Stomach (tissue), 9 donors: ENCODE results near the gene ZEB1. TPM values are rescaled to one million over a fixed set of nuclear protein-coding genes. Genes with fewer than 3 reads are reported as not detected.
"Not testable (repeated sequence)": the region's sequence is repeated elsewhere in the genome, so short reads cannot be mapped to it uniquely, and the experiment has no call there.

Experiments used
- DNase-seq, 2 donors: peaks; one replicate each; pipeline versions ENCODE4 v3.0.0 to v3.0.0-alpha.2; 2013 to 2019
- H3K27ac ChIP-seq, 5 donors: fragments of 200-600 bp in 4 of 5; sonication (generic) in 4 of 5; one replicate each; pipeline ENCODE4 v1.5.1; 2013 to 2019; ENCODE audit warnings: mild to moderate bottlenecking in 1 of 5, moderate library complexity in 1 of 5
- H3K27me3 ChIP-seq, 3 donors: fragments of 200-600 bp; sonication (generic); one replicate each; pipeline ENCODE4 v1.5.1; 2017 to 2019; ENCODE audit warnings: mixed run types in 1 of 3
- H3K36me3 ChIP-seq, 4 donors: fragments of 200-600 bp; sonication (generic); 1 replicate in 3 of 4; 2 replicates in 1 of 4; pipeline ENCODE4 v1.5.1; 2016 to 2019
- H3K4me1 ChIP-seq, 4 donors: fragments of 200-600 bp; sonication (generic); one replicate each; pipeline ENCODE4 v1.5.1; 2016 to 2019
- H3K4me3 ChIP-seq, 4 donors: fragments of 200-600 bp; sonication (generic) in 3 of 4; one replicate each; pipeline ENCODE4 v1.5.1; 2016 to 2019; ENCODE audit warnings: mild to moderate bottlenecking in 1 of 4
- H3K9me3 ChIP-seq, 4 donors: fragments of 200-600 bp; sonication (generic); one replicate each; pipeline ENCODE4 v1.5.1; 2016 to 2019
- CTCF ChIP-seq, 7 experiments: fragments of 450-650 bp in 4 of 7; fragments of 200-600 bp in 3 of 7; sonication (generic) in 3 of 7; IDR thresholded peaks; one replicate each; pipeline ENCODE4 v1.5.1; 2016 to 2019; ENCODE audit warnings: antibody characterized with exemption in 7 of 7, control low read depth in 2 of 7, mild to moderate bottlenecking in 1 of 7
- EP300 ChIP-seq: sonication (generic); formaldehyde crosslinking; IDR thresholded peaks from one replicate; pipeline ENCODE4 v1.6.1; 2017; ENCODE audit warnings: antibody characterized with exemption
- POLR2A ChIP-seq, 4 donors: fragments of 450-650 bp; IDR thresholded peaks; one replicate each; pipeline ENCODE4 v1.6.1; 2016; ENCODE audit warnings: antibody characterized with exemption in 4 of 4, control low read depth in 2 of 4, mild to moderate bottlenecking in 1 of 4, moderate library complexity in 1 of 4
- POLR2AphosphoS5 ChIP-seq, 3 donors: sonication (generic); formaldehyde crosslinking; IDR thresholded peaks; one replicate each; pipeline ENCODE4 v1.6.1; 2016; ENCODE audit warnings: antibody characterized with exemption in 3 of 3
- WGBS, 5 donors: extraction: QIAGEN DNeasy Blood & Tissue Kit in 3 of 5; methylation state at CpG; one replicate each; pipeline versions ENCODE4 v1.1.5 to v1.1.7; 2013 to 2018; 5-methylcytosine and 5-hydroxymethylcytosine counted together
- intact Hi-C: fragments of 100-400 bp; cut with DNase I; formaldehyde crosslinking; loops from one replicate; pipeline ENCODE4 v1.15.1; 2023; ENCODE audit warnings: low total_unique reads
- polyA plus RNA-seq, 3 donors: library from polyadenylated mRNA; stranded (reverse); fragments of 200-250 nt; gene quantifications; one replicate each; pipeline ENCODE4 v1.2.3, GENCODE V29; 2013
- total RNA-seq, 5 donors: library from RNA; depleted of rRNA; stranded (reverse); fragments of >200 nt; gene quantifications; one replicate each; pipeline versions ENCODE4 v1.1.0 to v1.2.3, GENCODE V29; 2014 to 2016
- donor health status: healthy with polysubstance abuse.
- donor health status: Bipolar disorder and iron deficiency.
- donor health status: healthy.

The ZEB1 gene
- total and polyA plus RNA-seq, 8 donors: 7.6 to 187 (median 31.1) TPM

GRCh38 chr10:31362023-31362641 is 43.1 kb downstream of the ZEB1 start:
- TF ChIP-seq POLR2AphosphoS5 (IDR thresholded peaks at IDR 0.05) (no peak), EP300 (no peak), POLR2A (IDR thresholded peaks at IDR 0.05) (no peak), CTCF (IDR thresholded peaks at IDR 0.05) (no peak)
- Histone ChIP-seq H3K4me3 (no peak overlapping the region), H3K27ac (no peak overlapping the region), H3K27me3 (no peaks in the 10 kb centered on the region), H3K4me1 (peaks cover 0 to 44% (median 19%) of the 10 kb centered on the region in 4 donors), H3K9me3 (peaks cover 0 to 17% (median 8%) of the 10 kb centered on the region in 4 donors), H3K36me3 (peaks cover 0 to 16% (median 13%) of the 10 kb centered on the region in 4 donors)
- intact Hi-C loops: no loop called here
- WGBS, 5 donors: 92 to 94% (median 93%) methylated on average over 32 to 44 of the region's 44 CpGs
- DNase-seq: no peak

GRCh38 chr10:31363696-31364095 is 44.7 kb downstream of the ZEB1 start:
- Histone ChIP-seq H3K9me3 (peaks cover 0 to 17% (median 8%) of the 10 kb centered on the region in 4 donors), H3K36me3 (peaks cover 0 to 16% (median 13%) of the 10 kb centered on the region in 4 donors), H3K4me1 (peaks cover 0 to 30% (median 14%) of the 10 kb centered on the region in 4 donors)
- 93 to 97% (median 94%) methylated on average over 19 of the region's 19 CpGs for WGBS, 5 donors
- H3K27me3 ChIP-seq, DNase-seq, H3K27ac ChIP-seq, H3K4me3 ChIP-seq, intact Hi-C loops: not testable (repeated sequence)

- Histone ChIP-seq H3K9me3 (peaks cover 0 to 17% (median 8%) of the 10 kb centered on the region in 4 donors), H3K4me1 (peaks cover 0 to 24% (median 9%) of the 10 kb centered on the region in 4 donors), H3K36me3 (peaks cover 0 to 16% (median 13%) of the 10 kb centered on the region in 4 donors)
- H3K4me3 ChIP-seq, H3K27ac ChIP-seq, DNase-seq, intact Hi-C loops, H3K27me3 ChIP-seq: not testable (repeated sequence)
- 91 to 100% (median 98%) methylated on average over 1 to 13 of the region's 13 CpGs for WGBS, 5 donors
These were observed 45.2 kb downstream of the ZEB1 start for GRCh38 chr10:31364238-31364637.

GRCh38 chr10:31366703-31367102 is 47.7 kb downstream of the ZEB1 start:
- intact Hi-C loops: no loop called here
- no peak for TF ChIP-seq POLR2A (IDR thresholded peaks at IDR 0.05)
- TF ChIP-seq POLR2AphosphoS5 (IDR thresholded peaks at IDR 0.05): no peak
- TF ChIP-seq CTCF (IDR thresholded peaks at IDR 0.05): no peak
- TF ChIP-seq EP300: no peak
- Histone ChIP-seq H3K4me3 (no peak overlapping the region), H3K9me3 (peaks cover 0 to 11% (median 6%) of the 10 kb centered on the region in 4 donors), H3K4me1 (peaks cover 0 to 17% (median 5%) of the 10 kb centered on the region in 4 donors), H3K27me3 (no peaks in the 10 kb centered on the region), H3K36me3 (peaks cover 0 to 13% (median 8%) of the 10 kb centered on the region in 4 donors), H3K27ac (peak overlapping the region in 1 of 5 donors; percentile 8)
- WGBS, 5 donors: 86 to 95% (median 91%) methylated on average over 4 of the region's 4 CpGs
- no peak for DNase-seq

- intact Hi-C loops: no loop called here
- Histone ChIP-seq H3K27me3 (no peaks in the 10 kb centered on the region), H3K27ac (no peak overlapping the region), H3K9me3 (no peaks in the 10 kb centered on the region), H3K4me1 (peaks cover 0 to 17% (median 7%) of the 10 kb centered on the region in 4 donors), H3K36me3 (peaks cover 0 to 3% (median 2%) of the 10 kb centered on the region in 4 donors), H3K4me3 (no peak overlapping the region)
- TF ChIP-seq CTCF (IDR thresholded peaks at IDR 0.05) (no peak), POLR2A (IDR thresholded peaks at IDR 0.05) (no peak), EP300 (no peak), POLR2AphosphoS5 (IDR thresholded peaks at IDR 0.05) (no peak)
- no peak for DNase-seq
These were observed 49.7 kb downstream of the ZEB1 start for GRCh38 chr10:31368724-31369123.
